ENCODE data around the gene UBE2R2.

UBE2R2 gene

GRCh38 chr9:33964086-33964768, 147.3 kb downstream of the UBE2R2 start:
- no peak for DNase-seq (ENCODE audit: insufficient read length)
- FAIRE-seq = no peak
- TF ChIP-seq TAF1 (IDR thresholded peaks at IDR 0.05; ENCODE audit: borderline replicate concordance, low read depth, low read length) (no peak), POLR2AphosphoS5 (IDR thresholded peaks at IDR 0.05; ENCODE audit: low read depth, low read length) (no peak), POLR2A (IDR thresholded peaks at IDR 0.05; ENCODE audit: low read depth, low read length) (no peak)
